SK-N-SH treated with all-trans-retinoic acid at 6 μM for 48 hours (cell line): Measurements from ENCODE around the gene PPP4C.

Experiments used
- ATAC-seq: fragments of 200-7000 bp; cut with Tn5 transposase; 3 replicates; pipeline ENCODE4 v1.9.1; 2020; ENCODE audit warnings: mild to moderate bottlenecking, moderate library complexity
- BACH2 ChIP-seq: fragments of 250-450 bp; sonication (Bioruptor Pico); IDR thresholded peaks from 2 replicates; pipeline ENCODE4 v1.9.0; 2021; ENCODE audit warnings: mild to moderate bottlenecking, borderline replicate concordance
- CSDC2 ChIP-seq: fragments of 250-450 bp; sonication (Bioruptor Pico); IDR thresholded peaks from 2 replicates; pipeline ENCODE4 v1.5.0; 2020; ENCODE audit warnings: mild to moderate bottlenecking, moderate library complexity
- ESRRG ChIP-seq: fragments of 250-450 bp; sonication (Bioruptor Pico); IDR thresholded peaks from 2 replicates; pipeline ENCODE4 v1.6.1; 2021; ENCODE audit warnings: mild to moderate bottlenecking
- GLIS3 ChIP-seq: fragments of 250-450 bp; sonication (Bioruptor Pico); IDR thresholded peaks from 2 replicates; pipeline ENCODE4 v1.5.0; 2020; ENCODE audit warnings: mild to moderate bottlenecking, moderate library complexity
- ISL1 ChIP-seq: fragments of 250-450 bp; sonication (Bioruptor Pico); IDR thresholded peaks from 2 replicates; pipeline ENCODE4 v2.1.2; 2022; ENCODE audit warnings: mild to moderate bottlenecking, moderate library complexity
- OSR1 ChIP-seq: fragments of 250-450 bp; sonication (Bioruptor Pico); IDR thresholded peaks from 2 replicates; pipeline ENCODE4 v1.8.0; 2022; ENCODE audit warnings: moderate library complexity, mild to moderate bottlenecking, inconsistent platforms
- RARB ChIP-seq: fragments of 250-450 bp; sonication (Bioruptor Pico); IDR thresholded peaks from 2 replicates; pipeline ENCODE4 v1.8.0; 2021; ENCODE audit warnings: mild to moderate bottlenecking, moderate library complexity
- SNAI2 ChIP-seq: fragments of 250-450 bp; sonication (Bioruptor Pico); IDR thresholded peaks from 2 replicates; pipeline ENCODE4 v1.5.0; 2020; ENCODE audit warnings: mild to moderate bottlenecking, moderate library complexity
- TCF4 ChIP-seq: fragments of 250-450 bp; sonication (Bioruptor Pico); IDR thresholded peaks from 2 replicates; pipeline ENCODE4 v1.8.0; 2021; ENCODE audit warnings: mild to moderate bottlenecking, moderate library complexity, borderline replicate concordance
- ZC3H10 ChIP-seq: fragments of 250-450 bp; sonication (Bioruptor Pico); IDR thresholded peaks from 2 replicates; pipeline ENCODE4 v1.5.1; 2021; ENCODE audit warnings: mild to moderate bottlenecking, moderate library complexity
- ZNF8 ChIP-seq: fragments of 450-650 bp; formaldehyde crosslinking; IDR thresholded peaks from 2 replicates; pipeline ENCODE4 v1.5.0; 2020; ENCODE audit warnings: mild to moderate bottlenecking, moderate library complexity
- TF ChIP-seq, protein P1 (sequence below): fragments of 250-450 bp; sonication (Bioruptor Pico); IDR thresholded peaks from 2 replicates; pipeline ENCODE4 v1.5.0; 2020; ENCODE audit warnings: mild to moderate bottlenecking, moderate library complexity
- TF ChIP-seq, protein P2 (sequence below): fragments of 250-450 bp; sonication (Bioruptor Pico); IDR thresholded peaks from 2 replicates; pipeline ENCODE4 v1.5.1; 2021; ENCODE audit warnings: mild to moderate bottlenecking, moderate library complexity
- TF ChIP-seq, protein P3 (sequence below): fragments of 250-450 bp; sonication (Bioruptor Pico); IDR thresholded peaks from 2 replicates; pipeline ENCODE4 v1.8.0; 2020; ENCODE audit warnings: mild to moderate bottlenecking, moderate library complexity, borderline replicate concordance
- TF ChIP-seq, protein P4 (sequence below): fragments of 250-450 bp; sonication (Bioruptor Pico); IDR thresholded peaks from 2 replicates; pipeline ENCODE4 v1.8.0; 2021; ENCODE audit warnings: low read depth, mild to moderate bottlenecking, moderate library complexity, borderline replicate concordance
- TF ChIP-seq, protein P5 (sequence below): fragments of 250-450 bp; sonication (Bioruptor Pico); IDR thresholded peaks from 2 replicates; pipeline ENCODE4 v1.5.1; 2020; ENCODE audit warnings: low read depth, mild to moderate bottlenecking, moderate library complexity

PPP4C gene

DNA sequence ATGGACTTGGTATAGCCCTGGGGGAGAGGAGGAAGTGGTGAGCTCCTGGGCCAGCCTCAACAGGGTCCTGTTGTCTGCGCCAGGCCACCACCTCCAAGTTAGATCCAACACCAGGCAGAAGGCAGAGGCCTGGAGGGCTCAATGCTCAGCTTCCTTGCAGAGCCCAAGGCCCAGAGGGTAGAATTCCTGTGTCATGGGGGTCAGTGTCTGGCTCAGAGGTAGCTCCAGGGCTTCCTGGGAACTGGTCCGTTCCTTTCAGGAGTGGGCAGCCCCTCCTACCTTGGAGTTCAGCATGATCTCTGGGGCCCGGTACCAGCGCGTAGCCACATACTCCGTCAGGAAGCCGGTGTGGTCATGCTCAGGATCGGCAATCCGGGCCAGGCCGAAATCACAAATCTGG lies 42.0 kb downstream of the PPP4C start:
- no peak for TF ChIP-seq ZC3H10 (CRISPR knock-in tag)
- TF ChIP-seq, protein P1, sequence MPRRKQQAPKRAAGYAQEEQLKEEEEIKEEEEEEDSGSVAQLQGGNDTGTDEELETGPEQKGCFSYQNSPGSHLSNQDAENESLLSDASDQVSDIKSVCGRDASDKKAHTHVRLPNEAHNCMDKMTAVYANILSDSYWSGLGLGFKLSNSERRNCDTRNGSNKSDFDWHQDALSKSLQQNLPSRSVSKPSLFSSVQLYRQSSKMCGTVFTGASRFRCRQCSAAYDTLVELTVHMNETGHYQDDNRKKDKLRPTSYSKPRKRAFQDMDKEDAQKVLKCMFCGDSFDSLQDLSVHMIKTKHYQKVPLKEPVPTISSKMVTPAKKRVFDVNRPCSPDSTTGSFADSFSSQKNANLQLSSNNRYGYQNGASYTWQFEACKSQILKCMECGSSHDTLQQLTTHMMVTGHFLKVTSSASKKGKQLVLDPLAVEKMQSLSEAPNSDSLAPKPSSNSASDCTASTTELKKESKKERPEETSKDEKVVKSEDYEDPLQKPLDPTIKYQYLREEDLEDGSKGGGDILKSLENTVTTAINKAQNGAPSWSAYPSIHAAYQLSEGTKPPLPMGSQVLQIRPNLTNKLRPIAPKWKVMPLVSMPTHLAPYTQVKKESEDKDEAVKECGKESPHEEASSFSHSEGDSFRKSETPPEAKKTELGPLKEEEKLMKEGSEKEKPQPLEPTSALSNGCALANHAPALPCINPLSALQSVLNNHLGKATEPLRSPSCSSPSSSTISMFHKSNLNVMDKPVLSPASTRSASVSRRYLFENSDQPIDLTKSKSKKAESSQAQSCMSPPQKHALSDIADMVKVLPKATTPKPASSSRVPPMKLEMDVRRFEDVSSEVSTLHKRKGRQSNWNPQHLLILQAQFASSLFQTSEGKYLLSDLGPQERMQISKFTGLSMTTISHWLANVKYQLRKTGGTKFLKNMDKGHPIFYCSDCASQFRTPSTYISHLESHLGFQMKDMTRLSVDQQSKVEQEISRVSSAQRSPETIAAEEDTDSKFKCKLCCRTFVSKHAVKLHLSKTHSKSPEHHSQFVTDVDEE (CRISPR knock-in tag) = no peak
- no peak for TF ChIP-seq ISL1 (CRISPR knock-in tag)
- TF ChIP-seq ESRRG (CRISPR knock-in tag) = no peak
- no peak for ATAC-seq

DNA sequence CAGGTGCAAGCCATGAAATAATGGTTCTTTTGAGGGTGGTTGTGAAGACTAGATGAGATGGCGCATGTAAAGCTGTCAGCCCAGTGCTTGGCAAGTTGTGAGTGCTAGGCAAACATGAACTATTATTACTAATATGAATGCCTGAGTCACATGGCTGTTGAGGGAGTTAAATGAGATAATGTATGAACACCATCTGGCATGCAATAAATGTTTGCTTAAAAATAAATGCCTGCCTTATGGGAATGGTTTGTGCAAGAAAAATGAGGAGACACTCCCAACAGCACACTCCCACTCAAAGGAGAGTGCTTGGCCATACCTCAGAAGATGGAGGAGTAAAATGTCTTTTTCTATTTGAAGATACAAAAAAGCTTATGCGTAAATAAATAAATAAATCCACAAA lies 43.6 kb downstream of the PPP4C start:
- ATAC-seq = no peak
- no peak for TF ChIP-seq GLIS3
- no peak for TF ChIP-seq RARB (CRISPR knock-in tag)
- TF ChIP-seq ISL1 (CRISPR knock-in tag) = no peak
- TF ChIP-seq, protein P2, sequence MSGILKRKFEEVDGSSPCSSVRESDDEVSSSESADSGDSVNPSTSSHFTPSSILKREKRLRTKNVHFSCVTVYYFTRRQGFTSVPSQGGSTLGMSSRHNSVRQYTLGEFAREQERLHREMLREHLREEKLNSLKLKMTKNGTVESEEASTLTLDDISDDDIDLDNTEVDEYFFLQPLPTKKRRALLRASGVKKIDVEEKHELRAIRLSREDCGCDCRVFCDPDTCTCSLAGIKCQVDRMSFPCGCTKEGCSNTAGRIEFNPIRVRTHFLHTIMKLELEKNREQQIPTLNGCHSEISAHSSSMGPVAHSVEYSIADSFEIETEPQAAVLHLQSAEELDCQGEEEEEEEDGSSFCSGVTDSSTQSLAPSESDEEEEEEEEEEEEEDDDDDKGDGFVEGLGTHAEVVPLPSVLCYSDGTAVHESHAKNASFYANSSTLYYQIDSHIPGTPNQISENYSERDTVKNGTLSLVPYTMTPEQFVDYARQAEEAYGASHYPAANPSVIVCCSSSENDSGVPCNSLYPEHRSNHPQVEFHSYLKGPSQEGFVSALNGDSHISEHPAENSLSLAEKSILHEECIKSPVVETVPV = no peak
- TF ChIP-seq, all 23 proteins: peak for 0

DNA sequence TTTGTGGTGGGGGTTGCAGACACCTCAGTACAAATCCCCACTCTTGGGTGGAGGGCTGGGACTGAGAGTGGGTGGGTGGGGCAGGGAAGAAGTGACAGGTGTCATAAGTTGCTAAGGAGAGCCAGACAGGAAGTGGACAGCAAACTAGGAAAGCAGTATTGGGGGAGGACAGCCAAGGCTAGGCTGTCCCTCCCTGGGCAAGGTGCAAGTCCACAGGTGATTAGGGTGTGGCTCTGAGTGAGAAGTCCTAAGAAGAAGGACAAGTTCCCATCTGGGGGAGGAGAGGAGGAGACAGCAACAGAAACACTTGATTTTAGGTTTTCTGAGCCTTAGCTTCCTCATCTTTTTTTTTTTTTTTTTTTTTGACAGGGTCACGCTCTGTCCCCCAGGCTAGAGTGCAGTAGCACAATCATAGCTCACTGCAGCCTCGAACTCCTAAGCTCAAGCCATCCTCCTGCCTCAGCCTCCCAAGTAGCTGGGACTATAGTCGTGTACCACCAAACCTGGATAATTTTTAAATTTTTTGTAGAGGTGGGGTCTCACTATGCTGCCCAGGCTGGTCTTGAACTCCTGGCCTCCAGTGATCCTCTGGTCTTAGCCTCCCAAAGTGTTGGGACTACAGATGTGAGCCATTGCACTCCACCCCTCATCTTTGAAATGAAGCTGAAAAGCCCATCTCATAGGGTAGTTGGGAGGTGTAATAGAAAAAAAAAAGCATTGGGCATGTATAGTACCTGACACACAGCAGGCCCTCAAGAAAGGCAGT lies 44.7 kb downstream of the PPP4C start:
- TF ChIP-seq ZNF8 = no peak
- no peak for TF ChIP-seq TCF4
- TF ChIP-seq, protein P3, sequence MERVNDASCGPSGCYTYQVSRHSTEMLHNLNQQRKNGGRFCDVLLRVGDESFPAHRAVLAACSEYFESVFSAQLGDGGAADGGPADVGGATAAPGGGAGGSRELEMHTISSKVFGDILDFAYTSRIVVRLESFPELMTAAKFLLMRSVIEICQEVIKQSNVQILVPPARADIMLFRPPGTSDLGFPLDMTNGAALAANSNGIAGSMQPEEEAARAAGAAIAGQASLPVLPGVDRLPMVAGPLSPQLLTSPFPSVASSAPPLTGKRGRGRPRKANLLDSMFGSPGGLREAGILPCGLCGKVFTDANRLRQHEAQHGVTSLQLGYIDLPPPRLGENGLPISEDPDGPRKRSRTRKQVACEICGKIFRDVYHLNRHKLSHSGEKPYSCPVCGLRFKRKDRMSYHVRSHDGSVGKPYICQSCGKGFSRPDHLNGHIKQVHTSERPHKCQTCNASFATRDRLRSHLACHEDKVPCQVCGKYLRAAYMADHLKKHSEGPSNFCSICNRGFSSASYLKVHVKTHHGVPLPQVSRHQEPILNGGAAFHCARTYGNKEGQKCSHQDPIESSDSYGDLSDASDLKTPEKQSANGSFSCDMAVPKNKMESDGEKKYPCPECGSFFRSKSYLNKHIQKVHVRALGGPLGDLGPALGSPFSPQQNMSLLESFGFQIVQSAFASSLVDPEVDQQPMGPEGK (CRISPR knock-in tag) = no peak
- TF ChIP-seq, protein P4, sequence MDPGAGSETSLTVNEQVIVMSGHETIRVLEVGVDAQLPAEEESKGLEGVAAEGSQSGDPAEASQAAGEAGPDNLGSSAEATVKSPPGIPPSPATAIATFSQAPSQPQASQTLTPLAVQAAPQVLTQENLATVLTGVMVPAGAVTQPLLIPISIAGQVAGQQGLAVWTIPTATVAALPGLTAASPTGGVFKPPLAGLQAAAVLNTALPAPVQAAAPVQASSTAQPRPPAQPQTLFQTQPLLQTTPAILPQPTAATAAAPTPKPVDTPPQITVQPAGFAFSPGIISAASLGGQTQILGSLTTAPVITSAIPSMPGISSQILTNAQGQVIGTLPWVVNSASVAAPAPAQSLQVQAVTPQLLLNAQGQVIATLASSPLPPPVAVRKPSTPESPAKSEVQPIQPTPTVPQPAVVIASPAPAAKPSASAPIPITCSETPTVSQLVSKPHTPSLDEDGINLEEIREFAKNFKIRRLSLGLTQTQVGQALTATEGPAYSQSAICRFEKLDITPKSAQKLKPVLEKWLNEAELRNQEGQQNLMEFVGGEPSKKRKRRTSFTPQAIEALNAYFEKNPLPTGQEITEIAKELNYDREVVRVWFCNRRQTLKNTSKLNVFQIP (CRISPR knock-in tag) = no peak
- no peak for TF ChIP-seq SNAI2
- TF ChIP-seq BACH2 = no peak
- TF ChIP-seq OSR1 (CRISPR knock-in tag) = no peak
- TF ChIP-seq, protein P5, sequence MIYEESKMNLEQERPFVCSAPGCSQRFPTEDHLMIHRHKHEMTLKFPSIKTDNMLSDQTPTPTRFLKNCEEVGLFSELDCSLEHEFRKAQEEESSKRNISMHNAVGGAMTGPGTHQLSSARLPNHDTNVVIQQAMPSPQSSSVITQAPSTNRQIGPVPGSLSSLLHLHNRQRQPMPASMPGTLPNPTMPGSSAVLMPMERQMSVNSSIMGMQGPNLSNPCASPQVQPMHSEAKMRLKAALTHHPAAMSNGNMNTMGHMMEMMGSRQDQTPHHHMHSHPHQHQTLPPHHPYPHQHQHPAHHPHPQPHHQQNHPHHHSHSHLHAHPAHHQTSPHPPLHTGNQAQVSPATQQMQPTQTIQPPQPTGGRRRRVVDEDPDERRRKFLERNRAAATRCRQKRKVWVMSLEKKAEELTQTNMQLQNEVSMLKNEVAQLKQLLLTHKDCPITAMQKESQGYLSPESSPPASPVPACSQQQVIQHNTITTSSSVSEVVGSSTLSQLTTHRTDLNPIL (CRISPR knock-in tag) = no peak
- TF ChIP-seq ESRRG (CRISPR knock-in tag) = no peak
- TF ChIP-seq, protein P2 = no peak
- no peak for TF ChIP-seq CSDC2 (CRISPR knock-in tag)
- TF ChIP-seq ISL1 (CRISPR knock-in tag) = no peak
- ATAC-seq = no peak
